Erythroblast (primary cell): ENCODE results near the gene TSC22D2.

Experiments used
- GATA1 ChIP-seq: IDR thresholded peaks from 2 replicates; pipeline ENCODE4 v1.6.1; 2011; ENCODE audit warnings: low read depth, mild to moderate bottlenecking, control low read depth, low read length, moderate library complexity
- POLR2A ChIP-seq: IDR thresholded peaks from 2 replicates; pipeline ENCODE4 v1.6.1; 2011; ENCODE audit warnings: mild to moderate bottlenecking, low read length

DNA sequence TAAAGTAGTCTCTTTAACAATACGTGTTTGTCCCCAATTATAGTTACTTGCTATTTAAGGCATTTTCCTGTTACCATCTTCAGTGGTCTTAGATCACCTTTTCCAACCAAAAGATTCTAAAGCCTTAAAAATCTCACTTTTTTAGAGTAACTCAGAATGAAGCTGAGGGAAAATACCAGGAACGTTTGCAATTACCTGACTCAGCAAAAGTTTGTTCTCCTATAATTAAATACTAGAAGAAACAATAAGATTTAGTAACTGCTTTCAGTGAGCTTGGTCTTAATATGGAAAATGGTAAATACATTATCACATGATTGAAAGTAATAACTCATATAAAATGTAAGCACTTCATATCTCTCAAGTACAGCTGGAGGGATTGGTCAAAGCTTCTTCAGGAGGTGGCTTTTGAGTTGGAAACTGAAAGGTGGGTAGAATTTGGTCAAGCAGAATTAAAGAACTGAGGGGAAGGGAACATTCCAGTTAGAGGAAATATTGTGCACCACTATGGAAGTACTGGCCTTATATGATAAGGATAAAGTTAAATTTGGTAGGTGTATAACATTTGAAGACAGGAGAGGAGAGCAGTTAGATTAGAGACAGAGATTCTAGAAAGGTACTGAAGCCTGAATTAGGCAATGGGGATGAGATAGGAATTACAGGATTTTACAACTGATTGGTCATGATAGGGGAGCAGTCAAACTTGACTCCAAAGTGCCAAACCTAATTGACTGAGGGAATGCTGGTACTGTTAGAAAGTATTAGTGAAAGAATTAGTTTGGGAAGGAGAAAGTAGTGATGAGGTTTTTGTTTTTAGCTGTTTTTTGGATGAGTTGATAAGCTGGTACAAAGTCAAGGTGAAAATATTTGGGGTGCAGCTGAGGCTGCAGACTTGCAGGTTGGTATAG lies 21.9 kb downstream of the TSC22D2 start:
- no peak for TF ChIP-seq POLR2A
- no peak for TF ChIP-seq GATA1
